H1 (cell line): ENCODE measurements around the gene NYAP2. TPM values are rescaled to one million over a fixed set of nuclear protein-coding genes. Genes with fewer than 3 reads are reported as not detected.

Experiments
- CBX8 ChIP-seq: fragments of 300-800, 300-1000 bp; sonication (generic); IDR thresholded peaks from 2 replicates; pipeline ENCODE4 v1.7.1; 2016; ENCODE audit warnings: low read depth, low read length, borderline replicate concordance
- GABPA ChIP-seq: IDR thresholded peaks from 2 replicates; pipeline ENCODE4 v1.6.1; 2011; ENCODE audit warnings: mild to moderate bottlenecking, low read length, moderate library complexity, borderline replicate concordance; ENCODE audit not compliant: insufficient read depth
- KDM5A ChIP-seq: fragments of 200-600 bp; IDR thresholded peaks from 2 replicates; pipeline ENCODE4 v1.7.1; 2012; ENCODE audit warnings: mild to moderate bottlenecking, low read length, inconsistent platforms, mixed read lengths
- TBP ChIP-seq: IDR thresholded peaks from 2 replicates; pipeline ENCODE4 v1.6.1; 2011; ENCODE audit warnings: low read depth, low read length, improper control_type of control experiment
- polyA plus RNA-seq, 7 experiments: library from polyadenylated mRNA; depleted of rRNA in 3 of 7; stranded (reverse) in 5 of 7; unstranded in 2 of 7; fragments of >200 nt in 5 of 7; fragments of 200-250 nt in 2 of 7; gene quantifications; 1 replicate in 5 of 7; 2 replicates in 1 of 7; 4 replicates in 1 of 7; pipeline versions ENCODE4 v1.2.1 to v1.2.3, GENCODE V29; 2011 to 2013; ENCODE audit warnings: missing spikeins in 2 of 7, mixed read lengths in 2 of 7
- total RNA-seq: library from RNA; stranded (reverse); fragmentation: NEBNext Ultra II Directional; extraction: Animal tissue kit (Norgen Biotek cat#: 25700); gene quantifications from 2 replicates; pipeline ENCODE4 v1.2.1, GENCODE V29; 2021

NYAP2 gene
- total and polyA plus RNA-seq, 2 of the 8 experiments (the other 6 are each of a cell fraction or from before 2014, with no cell fraction given) = not detected

- no peak for TF ChIP-seq CBX8
- TF ChIP-seq GABPA = no peak
- TF ChIP-seq TBP = no peak
- TF ChIP-seq KDM5A = no peak
Measured at GRCh38 chr2:225678792-225679191, 279.3 kb downstream of the NYAP2 start (continued).
